SK-N-SH treated with all-trans-retinoic acid at 6 μM for 48 hours (cell line): Measurements from ENCODE around the gene CLSTN2.

Source experiments
- ATAC-seq: fragments of 200-7000 bp; cut with Tn5 transposase; 3 replicates; pipeline ENCODE4 v1.9.1; 2020; ENCODE audit warnings: mild to moderate bottlenecking, moderate library complexity
- ARNTL ChIP-seq: fragments of 450-650 bp; formaldehyde crosslinking; IDR thresholded peaks from 2 replicates; pipeline ENCODE4 v1.5.0; 2020; ENCODE audit warnings: low read depth, mild to moderate bottlenecking, moderate library complexity, borderline replicate concordance
- BACH2 ChIP-seq: fragments of 250-450 bp; sonication (Bioruptor Pico); IDR thresholded peaks from 2 replicates; pipeline ENCODE4 v1.9.0; 2021; ENCODE audit warnings: mild to moderate bottlenecking, borderline replicate concordance
- CREB5 ChIP-seq: fragments of 250-450 bp; sonication (Bioruptor Pico); IDR thresholded peaks from 2 replicates; pipeline ENCODE4 v1.5.1; 2020; ENCODE audit warnings: low read depth, mild to moderate bottlenecking, moderate library complexity
- CSDC2 ChIP-seq: fragments of 250-450 bp; sonication (Bioruptor Pico); IDR thresholded peaks from 2 replicates; pipeline ENCODE4 v1.5.0; 2020; ENCODE audit warnings: mild to moderate bottlenecking, moderate library complexity
- ESRRG ChIP-seq: fragments of 250-450 bp; sonication (Bioruptor Pico); IDR thresholded peaks from 2 replicates; pipeline ENCODE4 v1.6.1; 2021; ENCODE audit warnings: mild to moderate bottlenecking
- GLIS3 ChIP-seq: fragments of 250-450 bp; sonication (Bioruptor Pico); IDR thresholded peaks from 2 replicates; pipeline ENCODE4 v1.5.0; 2020; ENCODE audit warnings: mild to moderate bottlenecking, moderate library complexity
- ISL1 ChIP-seq: fragments of 250-450 bp; sonication (Bioruptor Pico); IDR thresholded peaks from 2 replicates; pipeline ENCODE4 v2.1.2; 2022; ENCODE audit warnings: mild to moderate bottlenecking, moderate library complexity
- OSR1 ChIP-seq: fragments of 250-450 bp; sonication (Bioruptor Pico); IDR thresholded peaks from 2 replicates; pipeline ENCODE4 v1.8.0; 2022; ENCODE audit warnings: moderate library complexity, mild to moderate bottlenecking, inconsistent platforms
- PATZ1 ChIP-seq: fragments of 250-450 bp; sonication (Bioruptor Pico); IDR thresholded peaks from 2 replicates; pipeline ENCODE4 v1.8.0; 2020; ENCODE audit warnings: mild to moderate bottlenecking, moderate library complexity, borderline replicate concordance
- POU6F1 ChIP-seq: fragments of 250-450 bp; sonication (Bioruptor Pico); IDR thresholded peaks from 2 replicates; pipeline ENCODE4 v1.8.0; 2021; ENCODE audit warnings: low read depth, mild to moderate bottlenecking, moderate library complexity, borderline replicate concordance
- PPARA ChIP-seq: fragments of 250-450 bp; sonication (Bioruptor Pico); IDR thresholded peaks from 2 replicates; pipeline ENCODE4 v1.5.0; 2020; ENCODE audit warnings: mild to moderate bottlenecking, borderline replicate concordance
- RARB ChIP-seq: fragments of 250-450 bp; sonication (Bioruptor Pico); IDR thresholded peaks from 2 replicates; pipeline ENCODE4 v1.8.0; 2021; ENCODE audit warnings: mild to moderate bottlenecking, moderate library complexity
- SNAI2 ChIP-seq: fragments of 250-450 bp; sonication (Bioruptor Pico); IDR thresholded peaks from 2 replicates; pipeline ENCODE4 v1.5.0; 2020; ENCODE audit warnings: mild to moderate bottlenecking, moderate library complexity
- TCF4 ChIP-seq: fragments of 250-450 bp; sonication (Bioruptor Pico); IDR thresholded peaks from 2 replicates; pipeline ENCODE4 v1.8.0; 2021; ENCODE audit warnings: mild to moderate bottlenecking, moderate library complexity, borderline replicate concordance
- TOX ChIP-seq: fragments of 250-450 bp; sonication (Bioruptor Pico); IDR thresholded peaks from 2 replicates; pipeline ENCODE4 v1.8.0; 2021; ENCODE audit warnings: mild to moderate bottlenecking, moderate library complexity, borderline replicate concordance
- TSHZ2 ChIP-seq: fragments of 250-450 bp; sonication (Bioruptor Pico); IDR thresholded peaks from 2 replicates; pipeline ENCODE4 v1.5.0; 2020; ENCODE audit warnings: mild to moderate bottlenecking, moderate library complexity
- ZC3H10 ChIP-seq: fragments of 250-450 bp; sonication (Bioruptor Pico); IDR thresholded peaks from 2 replicates; pipeline ENCODE4 v1.5.1; 2021; ENCODE audit warnings: mild to moderate bottlenecking, moderate library complexity
- ZFP3 ChIP-seq: fragments of 250-450 bp; sonication (Bioruptor Pico); IDR thresholded peaks from 2 replicates; pipeline ENCODE4 v1.5.0; 2020; ENCODE audit warnings: mild to moderate bottlenecking, moderate library complexity
- ZFP30 ChIP-seq: fragments of 450-650 bp; formaldehyde crosslinking; IDR thresholded peaks from 2 replicates; pipeline ENCODE4 v1.5.0; 2022; ENCODE audit warnings: mild to moderate bottlenecking, moderate library complexity
- ZNF565 ChIP-seq: fragments of 450-650 bp; formaldehyde crosslinking; conservative IDR thresholded peaks from 2 replicates; pipeline ENCODE4 v1.5.0; 2020; ENCODE audit warnings: low read depth, mild to moderate bottlenecking, moderate library complexity
- ZNF70 ChIP-seq: fragments of 450-650 bp; formaldehyde crosslinking; IDR thresholded peaks from 2 replicates; pipeline ENCODE4 v1.5.0; 2020; ENCODE audit warnings: mild to moderate bottlenecking, moderate library complexity
- ZNF8 ChIP-seq: fragments of 450-650 bp; formaldehyde crosslinking; IDR thresholded peaks from 2 replicates; pipeline ENCODE4 v1.5.0; 2020; ENCODE audit warnings: mild to moderate bottlenecking, moderate library complexity

CLSTN2 gene

GRCh38 chr3:140034058-140034457, 99.1 kb downstream of the CLSTN2 start:
- no peak for ATAC-seq
- TF ChIP-seq ZC3H10 (CRISPR knock-in tag) (no peak), OSR1 (CRISPR knock-in tag) (no peak)

GRCh38 chr3:140035871-140036270, 100.9 kb downstream of the CLSTN2 start:
- ATAC-seq: no peak
- TF ChIP-seq ZFP3 (CRISPR knock-in tag) (no peak), TSHZ2 (no peak), OSR1 (CRISPR knock-in tag) (no peak), TCF4 (CRISPR knock-in tag) (no peak), ZNF8 (CRISPR knock-in tag) (no peak)
- TF ChIP-seq, all 23 proteins: peak for 0

- no peak for TF ChIP-seq ISL1 (CRISPR knock-in tag)
- TF ChIP-seq SNAI2 (CRISPR knock-in tag): no peak
- TF ChIP-seq ZFP3 (CRISPR knock-in tag): no peak
- TF ChIP-seq ZFP30 (CRISPR knock-in tag): no peak
- TF ChIP-seq TOX (CRISPR knock-in tag): no peak
- no peak for TF ChIP-seq CSDC2 (CRISPR knock-in tag)
- TF ChIP-seq PATZ1 (CRISPR knock-in tag): no peak
- TF ChIP-seq PPARA: no peak
- no peak for TF ChIP-seq ESRRG (CRISPR knock-in tag)
- TF ChIP-seq ZNF70 (CRISPR knock-in tag): no peak
- TF ChIP-seq TCF4 (CRISPR knock-in tag): no peak
- TF ChIP-seq ARNTL (CRISPR knock-in tag): no peak
- TF ChIP-seq ZNF8 (CRISPR knock-in tag): no peak
- no peak for ATAC-seq
These were observed 115.4 kb downstream of the CLSTN2 start for GRCh38 chr3:140050396-140050795.

GRCh38 chr3:140051019-140051957, 116.3 kb downstream of the CLSTN2 start:
- ATAC-seq: no peak
- TF ChIP-seq PPARA (no peak), POU6F1 (no peak), GLIS3 (CRISPR knock-in tag) (no peak), ESRRG (CRISPR knock-in tag) (no peak), PATZ1 (CRISPR knock-in tag) (no peak), ISL1 (CRISPR knock-in tag) (no peak), ZNF70 (CRISPR knock-in tag) (no peak), TOX (CRISPR knock-in tag) (no peak), ZNF565 (CRISPR knock-in tag) (no peak), TSHZ2 (no peak), BACH2 (no peak), RARB (no peak), CREB5 (no peak), ZFP30 (CRISPR knock-in tag) (no peak), OSR1 (CRISPR knock-in tag) (no peak), TCF4 (CRISPR knock-in tag) (no peak), ARNTL (CRISPR knock-in tag) (no peak)
